PFSK-1 (cell line): ENCODE data around the gene CTCF.

Source experiments
- FOXP2 ChIP-seq: optimal IDR thresholded peaks from 2 replicates; pipeline ENCODE3; 2011; ENCODE audit warnings: borderline replicate concordance, control low read depth, inconsistent platforms; ENCODE audit not compliant: insufficient read depth; ENCODE audit errors: extremely low read length, extremely low read depth
- POLR2AphosphoS5 ChIP-seq: IDR thresholded peaks from 2 replicates; pipeline ENCODE4 v1.6.1; 2012; ENCODE audit warnings: low read depth, mild to moderate bottlenecking, control low read depth, low read length, moderate library complexity
- REST ChIP-seq, 2 experiments: IDR thresholded peaks; 2 replicates each; pipeline versions ENCODE4 v1.6.1 to v1.8.0; 2011 to 2012; ENCODE audit warnings: low read depth in 2 of 2, low read length in 2 of 2, control low read depth in 1 of 2, inconsistent platforms in 1 of 2, mild to moderate bottlenecking in 1 of 2, moderate library complexity in 1 of 2; ENCODE audit not compliant: insufficient read depth in 1 of 2
- SIN3A ChIP-seq: IDR thresholded peaks from 2 replicates; pipeline ENCODE4 v1.6.1; 2012; ENCODE audit warnings: mild to moderate bottlenecking, low read length, moderate library complexity, borderline replicate concordance; ENCODE audit not compliant: insufficient read depth
- TAF1 ChIP-seq: IDR thresholded peaks from 2 replicates; pipeline ENCODE4 v1.6.1; 2012; ENCODE audit warnings: low read length, control low read depth, borderline replicate concordance; ENCODE audit not compliant: insufficient read depth

CTCF gene

DNA sequence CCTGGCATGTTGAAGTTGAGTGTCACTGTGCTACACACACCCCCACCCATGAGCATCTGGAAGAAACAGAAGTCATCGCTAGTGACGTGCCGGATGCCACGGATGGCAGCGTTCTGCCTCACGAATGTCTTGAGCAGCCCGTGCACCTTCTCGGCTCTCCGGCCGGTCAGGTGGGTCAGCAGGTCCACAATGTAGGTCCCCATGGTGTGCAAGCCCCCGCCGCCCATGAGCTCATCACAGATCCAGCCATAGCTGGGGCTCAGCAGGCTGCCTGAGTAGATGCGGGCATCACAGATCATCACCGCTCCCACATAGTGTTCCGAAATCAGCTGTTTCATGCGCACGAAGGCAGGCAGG is 113.2 kb downstream of the CTCF start:
- TF ChIP-seq SIN3A (no peak), FOXP2 (no peak), POLR2AphosphoS5 (no peak)

GRCh38 chr16:67675999-67676398 is 113.7 kb downstream of the CTCF start:
- no peak for TF ChIP-seq REST (IDR thresholded peaks at IDR 0.05; ENCODE audit: insufficient read depth in 1 of 2, low read depth in 2 of 2, low read length in 2 of 2)
- TF ChIP-seq FOXP2: no peak
- no peak for TF ChIP-seq POLR2AphosphoS5
- TF ChIP-seq SIN3A: no peak
- no peak for TF ChIP-seq TAF1

DNA sequence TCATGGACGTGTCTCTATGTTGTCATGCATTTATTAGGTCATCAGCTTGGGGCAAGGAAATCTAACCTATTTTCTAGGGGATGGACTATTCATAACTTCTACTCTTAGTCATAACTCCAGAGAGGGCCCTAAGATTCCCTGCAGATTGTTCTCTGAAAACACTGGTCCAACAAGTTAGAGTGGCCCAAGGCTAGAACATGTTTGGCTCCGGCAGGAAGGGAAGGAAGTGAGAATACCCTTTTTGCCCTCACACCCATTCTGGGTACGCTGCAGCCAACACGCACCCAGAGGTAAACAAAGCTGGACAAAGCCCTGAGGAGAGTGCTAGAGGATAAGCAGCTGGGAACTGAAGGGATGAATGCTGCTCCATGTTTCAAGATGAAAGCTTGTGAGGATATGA is 114.2 kb downstream of the CTCF start:
- TF ChIP-seq FOXP2 (no peak), TAF1 (no peak), REST (IDR thresholded peaks at IDR 0.05; ENCODE audit: insufficient read depth in 1 of 2, low read depth in 2 of 2, low read length in 2 of 2) (no peak), POLR2AphosphoS5 (no peak), SIN3A (no peak)

DNA sequence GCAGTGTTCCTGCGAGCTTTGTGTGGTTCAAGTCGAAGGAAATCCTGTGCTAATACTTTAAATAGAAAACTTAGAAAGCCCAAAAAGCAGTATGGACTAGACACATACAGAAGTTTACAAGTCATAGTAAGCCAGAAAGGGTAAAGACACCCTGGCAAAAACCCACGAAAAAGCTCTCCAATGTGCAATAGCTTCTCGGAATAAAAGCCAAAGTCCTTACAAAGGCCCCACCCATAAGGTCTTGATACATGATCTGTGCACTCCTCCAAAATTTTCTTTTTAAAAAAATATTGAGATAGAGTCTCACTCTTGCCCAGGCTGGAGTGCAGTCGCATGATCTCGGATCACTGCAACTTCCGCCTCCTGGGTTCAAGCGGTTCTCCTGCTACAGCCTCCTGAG is 114.6 kb downstream of the CTCF start:
- no peak for TF ChIP-seq POLR2AphosphoS5
- no peak for TF ChIP-seq REST (IDR thresholded peaks at IDR 0.05; ENCODE audit: insufficient read depth in 1 of 2, low read depth in 2 of 2, low read length in 2 of 2)
- TF ChIP-seq SIN3A: no peak
- TF ChIP-seq TAF1: no peak
- no peak for TF ChIP-seq FOXP2

DNA sequence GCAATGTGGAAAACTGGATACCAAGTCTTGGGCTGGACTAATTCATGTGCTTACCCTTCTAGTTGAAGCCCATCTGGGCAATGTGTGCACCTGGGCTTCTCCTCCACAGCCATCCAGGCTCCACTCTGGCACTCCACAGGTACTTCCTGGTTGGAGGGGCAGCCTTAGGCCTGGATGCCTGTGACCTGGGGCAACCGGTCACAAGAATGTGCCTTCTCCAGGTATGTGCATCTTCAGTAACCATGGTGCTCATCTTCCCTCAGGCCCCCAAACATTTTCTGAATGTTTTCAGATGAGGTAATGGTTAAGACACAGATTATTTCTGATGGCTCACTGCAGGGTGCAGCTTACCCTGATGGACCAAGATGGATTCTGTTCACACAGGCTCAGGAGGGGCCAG is 115.4 kb downstream of the CTCF start:
- TF ChIP-seq FOXP2 (no peak), POLR2AphosphoS5 (no peak), SIN3A (no peak), REST (IDR thresholded peaks at IDR 0.05; ENCODE audit: insufficient read depth in 1 of 2, low read depth in 2 of 2, low read length in 2 of 2) (no peak), TAF1 (no peak)
